Right ventricle myocardium inferior (tissue), 1 donor: ENCODE data around the gene CTXN3. TPM values are rescaled to one million over a fixed set of nuclear protein-coding genes. Genes with fewer than 3 reads are reported as not detected.

Experiments used
- ATAC-seq: fragments of 200-7000 bp; cut with Tn5 transposase; one replicate; pipeline ENCODE4 v1.9.1; 2020; ENCODE audit warnings: mild to moderate bottlenecking, moderate library complexity
- DNase-seq: peaks from one replicate; pipeline ENCODE4 v3.0.0; 2021; ENCODE audit errors: missing footprints
- intact Hi-C: fragments of 100-400 bp; cut with DNase I; formaldehyde crosslinking; loops from one replicate; pipeline ENCODE4 v1.11.0; 2022
- long read RNA-seq: library from polyadenylated mRNA; unstranded; transcript quantifications from one replicate; pipeline ENCODE4 v2.0.0, GENCODE V29; 2021
- total RNA-seq: library from RNA; stranded (reverse); fragmentation: NEBNext Ultra II Directional; extraction: Animal tissue kit (Norgen Biotek cat#: 25700); gene quantifications from one replicate; pipeline ENCODE4 v1.2.1, GENCODE V29; 2021
- donor health status: DM: no; HTN: yes; CAD: no; lungs with severe emphysema.

The CTXN3 gene
- not detected for total RNA-seq
- long read RNA-seq: 0 reads

GRCh38 chr5:127649018-127649439, at the start of gene CTXN3:
Gene CTXN3, plus strand, starts transcription at chr5:127649082. Its CDS starts 8,440 bp downstream, at chr5:127657522.
- DNase-seq (no peak), ATAC-seq (no peak)
- intact Hi-C loops: no loop called here

GRCh38 chr5:127599320-127599719, 49.6 kb upstream of the CTXN3 start:
- DNase-seq: no peak
- ATAC-seq: peak; percentile 20
- intact Hi-C loops: no loop called here

- ATAC-seq (no peak), DNase-seq (no peak)
- intact Hi-C loops: no loop called here
Observed at GRCh38 chr5:127599847-127600246, 49.0 kb upstream of the CTXN3 start.

GRCh38 chr5:127601111-127601510, 47.8 kb upstream of the CTXN3 start:
- intact Hi-C loops: no loop called here
- DNase-seq (no peak), ATAC-seq (no peak)

- intact Hi-C loops: no loop called here
- ATAC-seq: no peak
- no peak for DNase-seq
Observed at GRCh38 chr5:127601601-127602000, 47.3 kb upstream of the CTXN3 start.

GRCh38 chr5:127602481-127602880, 46.4 kb upstream of the CTXN3 start:
- intact Hi-C loops: no loop called here
- ATAC-seq (no peak), DNase-seq (no peak)

GRCh38 chr5:127602896-127603844, 45.7 kb upstream of the CTXN3 start:
- no peak for ATAC-seq
- intact Hi-C loops: no loop called here
- DNase-seq: no peak

GRCh38 chr5:127608077-127608660, 40.7 kb upstream of the CTXN3 start:
- intact Hi-C loops: no loop called here
- ATAC-seq: no peak
- DNase-seq: no peak

- DNase-seq (no peak), ATAC-seq (no peak)
- intact Hi-C loops: no loop called here
Observed at GRCh38 chr5:127609011-127609410, 39.9 kb upstream of the CTXN3 start.

- intact Hi-C loops: no loop called here
- no peak for ATAC-seq
- no peak for DNase-seq
Observed at GRCh38 chr5:127609957-127610356, 38.9 kb upstream of the CTXN3 start.

GRCh38 chr5:127612441-127613141, 36.3 kb upstream of the CTXN3 start:
- intact Hi-C loops: no loop called here
- ATAC-seq (no peak), DNase-seq (no peak)

GRCh38 chr5:127615916-127616315, 33.0 kb upstream of the CTXN3 start:
- DNase-seq (no peak), ATAC-seq (no peak)
- intact Hi-C loops: no loop called here

GRCh38 chr5:127619908-127620479, 28.9 kb upstream of the CTXN3 start:
- intact Hi-C loops: no loop called here
- no peak for DNase-seq
- no peak for ATAC-seq

- intact Hi-C loops: no loop called here
- DNase-seq: no peak
- no peak for ATAC-seq
Observed at GRCh38 chr5:127621601-127622325, 27.1 kb upstream of the CTXN3 start.

GRCh38 chr5:127634007-127634406, 14.9 kb upstream of the CTXN3 start:
- DNase-seq (no peak), ATAC-seq (no peak)
- intact Hi-C loops: no loop called here

GRCh38 chr5:127639828-127640227, 9.1 kb upstream of the CTXN3 start:
- no peak for ATAC-seq
- intact Hi-C loops: no loop called here

GRCh38 chr5:127642949-127643348, 5.9 kb upstream of the CTXN3 start:
- intact Hi-C loops: no loop called here
- DNase-seq: no peak
- no peak for ATAC-seq

More at GRCh38 chr5:127639828-127640227, 9.1 kb upstream of the CTXN3 start:
- no peak for DNase-seq

GRCh38 chr5:127643607-127644006, 5.3 kb upstream of the CTXN3 start:
- DNase-seq: no peak
- peak; percentile 48 for ATAC-seq
- intact Hi-C loops: no loop called here

- no peak for DNase-seq
- no peak for ATAC-seq
- intact Hi-C loops: no loop called here
Observed at GRCh38 chr5:127645300-127645726, 3.6 kb upstream of the CTXN3 start.
